Hepatocyte (in vitro differentiated cells): ENCODE results near the gene ZFYVE19. TPM values are rescaled to one million over a fixed set of nuclear protein-coding genes. Genes with fewer than 3 reads are reported as not detected.
A peak's percentile ranks its signal among the peaks of the same experiment; 100 is the strongest.

Source experiments
- DNase-seq: peaks from one replicate; pipeline ENCODE4 v3.0.0-alpha.2; 2016; ENCODE audit warnings: low spot score
- H2AFZ ChIP-seq: fragments of 200-600 bp; sonication (generic); 2 replicates; pipeline ENCODE4 v1.6.0; 2016; ENCODE audit warnings: antibody characterized with exemption, mild to moderate bottlenecking
- H3K27ac ChIP-seq: fragments of 200-600 bp; sonication (generic); 2 replicates; pipeline ENCODE4 v1.5.1; 2016; ENCODE audit warnings: mild to moderate bottlenecking
- H3K27me3 ChIP-seq: fragments of 200-600 bp; sonication (generic); 2 replicates; pipeline ENCODE4 v1.6.1; 2016
- H3K36me3 ChIP-seq: fragments of 200-600 bp; sonication (generic); replicated peaks from 2 replicates; pipeline ENCODE4 v1.5.1; 2016; ENCODE audit warnings: low read depth; ENCODE audit not compliant: insufficient read depth
- H3K4me1 ChIP-seq: fragments of 200-600 bp; sonication (generic); 2 replicates; pipeline ENCODE4 v1.5.1; 2016; ENCODE audit warnings: mild to moderate bottlenecking, moderate library complexity; ENCODE audit not compliant: insufficient read depth
- H3K4me2 ChIP-seq: fragments of 200-600 bp; sonication (generic); 2 replicates; pipeline ENCODE4 v1.6.0; 2016
- H3K4me3 ChIP-seq: fragments of 200-600 bp; sonication (generic); 2 replicates; pipeline ENCODE4 v1.5.1; 2016; ENCODE audit warnings: mild to moderate bottlenecking
- H3K79me2 ChIP-seq: fragments of 200-600 bp; sonication (generic); 2 replicates; pipeline ENCODE4 v1.6.0; 2017; ENCODE audit warnings: mild to moderate bottlenecking
- H3K9me2 ChIP-seq: fragments of 200-600 bp; sonication (generic); replicated peaks from 2 replicates; pipeline ENCODE4 v1.6.0; 2017; ENCODE audit warnings: mild to moderate bottlenecking; ENCODE audit not compliant: insufficient read depth
- H3K9me3 ChIP-seq: fragments of 200-600 bp; sonication (generic); 2 replicates; pipeline ENCODE4 v1.5.1; 2016; ENCODE audit warnings: low read depth, mild to moderate bottlenecking
- H4K20me1 ChIP-seq: fragments of 200-600 bp; sonication (generic); 2 replicates; pipeline ENCODE4 v1.6.0; 2016; ENCODE audit warnings: mild to moderate bottlenecking; ENCODE audit not compliant: insufficient read depth, poor library complexity, severe bottlenecking
- EZH2 ChIP-seq: fragments of 200-600 bp; sonication (generic); IDR thresholded peaks from 2 replicates; pipeline ENCODE4 v1.6.1; 2016; ENCODE audit warnings: antibody characterized with exemption, mild to moderate bottlenecking, borderline replicate concordance
- EZH2phosphoT487 ChIP-seq: fragments of 200-600 bp; sonication (generic); IDR thresholded peaks from one replicate; pipeline ENCODE4 v1.6.1; 2018; ENCODE audit warnings: antibody characterized with exemption, mild to moderate bottlenecking, low read depth, moderate library complexity; ENCODE audit not compliant: unreplicated experiment, severe bottlenecking
- WGBS: methylation state at CpG from one replicate; pipeline ENCODE4 v1.1.6; 2016; ENCODE audit warnings: low lambda C conversion rate; ENCODE audit errors: missing lambda C conversion rate; 5-methylcytosine and 5-hydroxymethylcytosine counted together
- polyA plus RNA-seq: library from polyadenylated mRNA; unstranded; fragments of >200 nt; fragmentation: Nextera tagmentation; extraction: Ambion mirVana; gene quantifications from 2 replicates; pipeline ENCODE4 v1.2.1, GENCODE V29; 2016
- total RNA-seq: library from RNA; depleted of rRNA; stranded (reverse); fragments of >200 nt; gene quantifications from 2 replicates; pipeline ENCODE4 v1.2.3, GENCODE V29; 2014
- TF ChIP-seq, protein P1 (sequence below): fragments of 200-600 bp; sonication (generic); IDR thresholded peaks from 2 replicates; pipeline ENCODE4 v1.5.1; 2016; ENCODE audit warnings: antibody characterized with exemption, mild to moderate bottlenecking; ENCODE audit not compliant: poor library complexity

The ZFYVE19 gene
- total and polyA plus RNA-seq, 2 experiments from 2014 or later, result 25.4 to 25.6 TPM

DNA sequence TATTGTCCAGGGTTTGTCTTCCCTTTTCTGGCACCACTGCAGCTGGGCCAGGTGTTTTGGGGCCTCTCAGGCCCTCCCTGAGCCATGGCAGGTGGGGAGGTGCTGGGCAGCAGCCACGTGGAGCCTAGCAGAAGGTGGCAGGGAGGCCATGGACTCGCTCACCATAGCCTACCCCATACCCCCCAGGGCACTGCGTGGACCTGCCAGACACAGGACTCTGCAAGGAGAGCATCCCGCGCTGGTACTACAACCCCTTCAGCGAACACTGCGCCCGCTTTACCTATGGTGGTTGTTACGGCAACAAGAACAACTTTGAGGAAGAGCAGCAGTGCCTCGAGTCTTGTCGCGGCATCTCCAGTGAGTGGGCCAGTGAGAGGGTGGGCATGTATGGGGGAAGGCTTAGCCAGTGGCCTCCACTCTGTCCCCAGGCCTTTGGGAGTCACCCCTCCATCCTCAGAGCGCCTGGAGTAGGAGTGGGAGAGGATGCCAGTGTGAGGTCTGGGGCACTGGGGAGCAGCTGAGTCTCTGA lies 48.9 kb downstream of the ZFYVE19 start:
- Histone ChIP-seq H3K36me3 (no peaks in the 10 kb centered on the region), H3K4me1 (peaks cover 22% of the 10 kb centered on the region), H4K20me1 (no peaks in the 10 kb centered on the region), H3K79me2 (peaks cover 23% of the 10 kb centered on the region), H3K27ac (no peak overlapping the region), H3K9me2 (no peaks in the 10 kb centered on the region), H3K27me3 (no peaks in the 10 kb centered on the region), H3K9me3 (no peaks in the 10 kb centered on the region), H3K4me3 (no peak overlapping the region), H3K4me2 (no peak overlapping the region), H2AFZ (no peak overlapping the region)
- TF ChIP-seq EZH2 (no peak), EZH2phosphoT487 (no peak)
- TF ChIP-seq, protein P1, sequence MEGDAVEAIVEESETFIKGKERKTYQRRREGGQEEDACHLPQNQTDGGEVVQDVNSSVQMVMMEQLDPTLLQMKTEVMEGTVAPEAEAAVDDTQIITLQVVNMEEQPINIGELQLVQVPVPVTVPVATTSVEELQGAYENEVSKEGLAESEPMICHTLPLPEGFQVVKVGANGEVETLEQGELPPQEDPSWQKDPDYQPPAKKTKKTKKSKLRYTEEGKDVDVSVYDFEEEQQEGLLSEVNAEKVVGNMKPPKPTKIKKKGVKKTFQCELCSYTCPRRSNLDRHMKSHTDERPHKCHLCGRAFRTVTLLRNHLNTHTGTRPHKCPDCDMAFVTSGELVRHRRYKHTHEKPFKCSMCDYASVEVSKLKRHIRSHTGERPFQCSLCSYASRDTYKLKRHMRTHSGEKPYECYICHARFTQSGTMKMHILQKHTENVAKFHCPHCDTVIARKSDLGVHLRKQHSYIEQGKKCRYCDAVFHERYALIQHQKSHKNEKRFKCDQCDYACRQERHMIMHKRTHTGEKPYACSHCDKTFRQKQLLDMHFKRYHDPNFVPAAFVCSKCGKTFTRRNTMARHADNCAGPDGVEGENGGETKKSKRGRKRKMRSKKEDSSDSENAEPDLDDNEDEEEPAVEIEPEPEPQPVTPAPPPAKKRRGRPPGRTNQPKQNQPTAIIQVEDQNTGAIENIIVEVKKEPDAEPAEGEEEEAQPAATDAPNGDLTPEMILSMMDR, result no peak
- no peak for DNase-seq
- 90% methylated on average over 13 of the region's 13 CpGs for WGBS

DNA sequence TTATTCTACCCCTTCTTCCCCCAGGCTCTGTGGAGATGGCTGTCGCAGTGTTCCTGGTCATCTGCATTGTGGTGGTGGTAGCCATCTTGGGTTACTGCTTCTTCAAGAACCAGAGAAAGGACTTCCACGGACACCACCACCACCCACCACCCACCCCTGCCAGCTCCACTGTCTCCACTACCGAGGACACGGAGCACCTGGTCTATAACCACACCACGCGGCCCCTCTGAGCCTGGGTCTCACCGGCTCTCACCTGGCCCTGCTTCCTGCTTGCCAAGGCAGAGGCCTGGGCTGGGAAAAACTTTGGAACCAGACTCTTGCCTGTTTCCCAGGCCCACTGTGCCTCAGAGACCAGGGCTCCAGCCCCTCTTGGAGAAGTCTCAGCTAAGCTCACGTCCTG lies 49.9 kb downstream of the ZFYVE19 start:
- no peak for DNase-seq
- H3K4me2 ChIP-seq, result peak overlapping the region; percentile 56
- H3K4me3 ChIP-seq, result no peak overlapping the region
- H4K20me1 ChIP-seq, result no peaks in the 10 kb centered on the region
- TF ChIP-seq, protein P1, result no peak
- TF ChIP-seq EZH2 (no peak), EZH2phosphoT487 (no peak)
- no peaks in the 10 kb centered on the region for H3K36me3 ChIP-seq
- H3K27me3 ChIP-seq, result no peaks in the 10 kb centered on the region
- peak overlapping the region; percentile 95 for H3K27ac ChIP-seq
- no peak overlapping the region for H2AFZ ChIP-seq
- 87% methylated on average over 8 of the region's 8 CpGs for WGBS
- H3K9me3 ChIP-seq, result no peaks in the 10 kb centered on the region
- peaks cover 13% of the 10 kb centered on the region for H3K79me2 ChIP-seq
- H3K9me2 ChIP-seq, result no peaks in the 10 kb centered on the region
- H3K4me1 ChIP-seq, result peaks cover 22% of the 10 kb centered on the region

DNA sequence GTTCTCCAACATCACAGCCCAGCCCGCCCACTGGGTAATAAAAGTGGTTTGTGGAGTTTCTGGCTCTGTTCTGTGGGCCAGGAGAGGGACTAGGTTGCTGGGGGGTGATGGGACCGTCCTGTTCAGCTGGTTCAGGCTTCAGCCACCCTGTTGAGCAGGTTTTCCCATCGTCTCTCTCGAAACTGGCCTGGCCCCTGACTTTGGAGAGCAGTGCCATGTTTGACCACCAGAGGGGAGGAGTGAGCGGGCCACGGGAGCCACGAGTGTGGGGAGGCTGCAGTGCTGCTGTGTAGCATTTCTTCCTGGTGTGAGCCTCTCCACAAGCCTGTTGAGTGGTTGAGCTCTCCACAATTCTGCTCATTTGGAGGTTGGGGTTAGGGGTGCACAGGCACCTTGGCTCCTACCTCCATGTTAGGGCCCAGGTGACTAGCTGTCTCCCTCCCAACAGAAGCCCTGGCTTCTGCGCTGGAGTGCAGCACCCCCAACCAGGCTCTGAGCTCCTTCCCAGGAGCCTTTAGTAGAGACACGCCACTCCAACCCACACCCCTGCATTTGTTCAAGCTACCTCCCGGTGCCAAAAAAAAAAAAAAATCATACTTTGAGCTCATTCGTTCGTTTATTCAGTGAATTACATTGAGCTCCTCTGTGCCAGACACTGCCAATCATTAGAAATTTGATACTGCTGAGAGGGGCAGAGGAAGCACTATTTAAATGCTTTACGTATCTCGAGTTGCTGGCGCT lies 50.9 kb downstream of the ZFYVE19 start:
- no peak overlapping the region for H3K4me2 ChIP-seq
- H2AFZ ChIP-seq, result no peak overlapping the region
- WGBS, result 32% methylated on average over 15 of the region's 15 CpGs
- DNase-seq, result peak; percentile 89
- H3K4me3 ChIP-seq, result no peak overlapping the region
- H3K9me3 ChIP-seq, result no peaks in the 10 kb centered on the region
- peaks cover 5% of the 10 kb centered on the region for H3K79me2 ChIP-seq
- no peaks in the 10 kb centered on the region for H3K36me3 ChIP-seq
- H3K9me2 ChIP-seq, result no peaks in the 10 kb centered on the region
- H3K4me1 ChIP-seq, result peaks cover 16% of the 10 kb centered on the region
- H3K27me3 ChIP-seq, result no peaks in the 10 kb centered on the region
- H4K20me1 ChIP-seq, result no peaks in the 10 kb centered on the region
- TF ChIP-seq EZH2phosphoT487, result no peak
- no peak for TF ChIP-seq EZH2
- TF ChIP-seq, protein P1, result peak; percentile 88
- peak overlapping the region; percentile 95 for H3K27ac ChIP-seq
